HL-60/S4 treated with retinoic acid at 250 ng/mL for 4 days and 3 days (cell line): ENCODE data around the gene FBF1.

ENCODE experiments used
- in situ Hi-C: fragments of 300-500 bp; cut with MboI; formaldehyde crosslinking; loops from 2 replicates; pipeline ENCODE4 v1.7.0; 2022; ENCODE audit warnings: low sequenced_read_pairs

Gene FBF1

DNA sequence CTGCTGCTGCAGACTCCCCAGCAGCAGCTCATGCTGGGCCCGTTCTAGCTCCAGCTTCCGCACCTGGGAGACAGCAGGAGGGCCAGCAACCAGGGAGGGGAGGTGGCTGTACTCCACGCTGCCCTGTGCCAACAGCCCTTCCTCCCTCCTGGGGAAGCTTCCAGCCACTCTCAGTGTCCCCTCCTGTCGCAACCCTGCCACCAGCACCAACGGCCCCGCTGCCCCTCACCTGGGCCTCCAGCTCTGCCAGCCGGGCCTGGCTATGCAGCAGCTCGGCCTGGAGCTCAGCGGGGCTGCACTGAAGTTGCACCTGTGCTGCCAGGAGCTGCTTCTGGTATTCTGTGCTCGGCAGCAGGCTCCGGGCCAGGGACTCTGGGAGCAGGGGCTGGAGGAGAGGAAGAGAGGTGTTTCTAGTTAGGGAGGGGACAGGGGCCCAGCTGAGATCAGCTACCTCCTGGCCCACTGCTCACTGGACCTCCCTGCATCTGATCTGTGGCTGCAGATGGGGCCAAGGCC, 20.7 kb downstream of the FBF1 start:
- in situ Hi-C loops = loop anchor here (25.0 kb wide), 1 partner anchor 367 kb away; no protein-coding TSS in a partner anchor

DNA sequence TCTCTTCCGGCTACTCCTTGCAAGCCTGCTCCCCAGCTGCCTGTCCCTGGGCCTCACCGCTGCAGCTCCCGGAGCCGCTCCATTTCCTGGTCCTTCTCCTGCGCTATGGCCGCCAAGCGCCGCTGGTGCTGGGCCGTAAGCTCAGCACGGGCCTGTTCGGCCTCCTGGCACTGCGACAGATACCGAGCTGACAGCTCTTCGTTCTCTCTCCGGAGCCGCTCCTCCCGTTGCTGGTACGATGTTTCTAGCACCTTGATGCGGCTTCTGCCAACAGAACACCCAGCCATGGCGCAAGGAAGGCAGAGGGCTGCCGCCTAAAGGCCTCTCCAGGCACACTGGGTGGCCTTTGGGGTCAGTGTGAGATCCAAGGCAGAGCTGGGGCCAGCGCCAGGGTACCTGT, 21.2 kb downstream of the FBF1 start:
- in situ Hi-C loops = loop anchor here (5.0 to 25.0 kb wide), 2 partner anchors 88 to 368 kb away; no protein-coding TSS in a partner anchor

DNA sequence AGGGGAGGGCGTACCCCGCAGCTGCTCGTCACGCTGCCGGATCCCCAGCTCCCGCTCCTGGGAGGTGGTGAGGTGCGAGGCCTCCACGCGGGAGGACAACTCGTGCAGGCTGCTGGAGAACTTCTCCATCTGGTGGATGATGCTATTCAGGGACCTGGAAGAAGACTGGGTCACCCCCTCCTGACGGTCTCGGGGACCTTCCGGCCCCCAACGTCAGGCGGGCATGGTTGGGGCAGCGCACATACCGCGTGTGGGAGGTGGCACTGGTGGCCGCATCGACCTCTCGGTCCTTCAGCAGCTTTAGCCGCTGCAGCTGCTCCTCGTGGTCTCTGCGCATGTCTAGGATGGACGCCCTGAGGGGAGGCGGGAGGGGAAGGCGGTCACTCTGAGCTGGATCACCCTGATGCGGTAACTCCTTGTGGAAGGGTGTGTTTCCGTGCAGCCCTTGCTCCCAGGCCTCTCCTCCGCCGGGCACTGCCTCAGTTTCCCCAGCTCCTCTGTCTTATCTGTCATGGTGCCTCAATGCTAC, 22.9 kb downstream of the FBF1 start:
- in situ Hi-C loops = loop anchor here (5.0 to 25.0 kb wide), 2 partner anchors 89 to 369 kb away; no protein-coding TSS in a partner anchor

DNA sequence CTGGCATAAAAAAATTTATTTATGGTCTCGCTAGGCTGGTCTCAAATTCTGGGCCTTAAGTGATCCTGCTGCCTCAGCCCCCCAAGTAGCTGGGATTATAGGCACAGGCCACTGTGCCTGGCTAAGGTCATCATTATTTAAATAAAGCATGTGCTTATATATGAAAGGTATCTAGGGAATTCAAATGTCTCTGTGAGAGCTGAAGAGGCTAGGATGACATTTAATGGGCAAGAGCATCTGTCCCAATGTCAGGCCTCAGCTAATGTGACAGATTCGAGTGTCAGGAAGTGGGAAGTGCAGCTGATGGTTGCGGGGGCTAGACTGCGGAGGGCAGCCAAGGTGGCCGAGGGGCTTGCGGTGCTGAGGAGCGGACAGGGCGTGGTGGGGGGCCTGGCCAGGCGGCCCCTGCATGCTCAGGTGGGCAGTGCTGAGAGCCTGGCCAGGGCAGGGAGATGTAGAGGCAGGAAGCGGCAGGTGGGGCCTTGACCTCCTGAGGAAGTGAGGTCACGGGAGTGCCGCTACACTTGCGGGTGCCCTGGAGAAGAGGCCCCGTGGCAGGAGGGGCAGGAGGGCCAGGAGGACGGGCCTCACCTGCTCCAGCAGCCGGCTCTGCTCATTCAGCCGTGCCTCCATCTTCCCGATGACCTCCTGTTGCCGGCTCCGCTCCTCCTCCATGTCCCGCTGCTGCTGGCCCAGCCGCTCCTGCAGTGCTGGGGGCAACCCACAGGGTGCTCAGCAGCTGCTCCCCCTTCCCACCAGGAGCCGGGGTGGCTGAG, 23.5 kb downstream of the FBF1 start:
- in situ Hi-C loops = loop anchor here (5.0 to 25.0 kb wide), 2 partner anchors 90 to 370 kb away; no protein-coding TSS in a partner anchor

DNA sequence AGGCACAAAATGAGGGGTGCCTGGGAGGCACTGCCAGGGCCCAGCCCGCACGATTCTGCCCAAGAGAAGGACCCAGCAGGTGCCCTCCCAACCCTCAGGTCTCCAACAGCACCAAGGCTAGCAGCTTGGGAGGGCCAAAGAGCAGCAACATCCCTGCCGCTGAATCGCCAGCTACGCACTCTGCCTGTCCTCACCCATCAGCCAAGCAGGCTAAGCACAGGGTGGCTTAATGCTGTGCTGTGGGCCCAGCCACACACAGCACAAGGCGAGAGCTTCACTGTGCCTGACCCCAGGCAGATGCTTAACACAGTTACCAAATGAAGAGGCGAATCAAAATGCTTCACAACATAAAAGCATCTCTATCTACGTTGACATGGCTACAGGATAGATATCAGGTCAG, 25.6 kb downstream of the FBF1 start:
- in situ Hi-C loops = loop anchor here (5.0 to 25.0 kb wide), 2 partner anchors 92 to 372 kb away; no protein-coding TSS in a partner anchor

DNA sequence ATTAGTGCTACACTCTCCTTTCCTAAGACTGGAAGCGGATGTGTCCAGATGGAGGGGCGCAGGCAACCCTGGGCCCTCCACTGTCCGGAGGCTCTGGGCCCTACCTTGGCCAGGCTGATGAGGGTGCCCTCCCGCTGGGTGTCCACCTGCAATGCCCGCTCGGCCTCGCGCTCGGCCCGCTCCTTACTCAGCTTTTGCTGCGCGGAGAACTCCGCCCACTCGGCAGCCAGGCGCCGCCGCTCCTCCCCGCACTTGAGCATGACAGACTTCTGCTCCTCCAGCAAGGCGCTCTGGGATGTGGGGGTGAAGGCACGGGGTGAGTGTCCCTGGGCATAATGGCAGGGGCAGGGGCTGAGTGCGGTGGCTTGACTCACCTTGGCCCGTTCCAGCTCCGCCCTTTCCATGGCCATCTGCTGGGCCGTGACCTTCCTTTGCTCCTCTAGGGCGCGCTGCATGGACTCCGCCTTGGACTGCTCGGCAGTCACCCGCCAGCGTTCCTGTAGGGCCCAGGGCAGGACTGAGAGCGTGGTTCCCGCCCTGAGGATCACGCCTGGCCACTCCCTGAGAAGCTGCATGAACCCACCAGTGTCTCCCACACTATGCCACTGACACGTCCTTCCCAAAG, 26.1 kb downstream of the FBF1 start:
- in situ Hi-C loops = loop anchor here (5.0 to 25.0 kb wide), 2 partner anchors 93 to 373 kb away; no protein-coding TSS in a partner anchor

DNA sequence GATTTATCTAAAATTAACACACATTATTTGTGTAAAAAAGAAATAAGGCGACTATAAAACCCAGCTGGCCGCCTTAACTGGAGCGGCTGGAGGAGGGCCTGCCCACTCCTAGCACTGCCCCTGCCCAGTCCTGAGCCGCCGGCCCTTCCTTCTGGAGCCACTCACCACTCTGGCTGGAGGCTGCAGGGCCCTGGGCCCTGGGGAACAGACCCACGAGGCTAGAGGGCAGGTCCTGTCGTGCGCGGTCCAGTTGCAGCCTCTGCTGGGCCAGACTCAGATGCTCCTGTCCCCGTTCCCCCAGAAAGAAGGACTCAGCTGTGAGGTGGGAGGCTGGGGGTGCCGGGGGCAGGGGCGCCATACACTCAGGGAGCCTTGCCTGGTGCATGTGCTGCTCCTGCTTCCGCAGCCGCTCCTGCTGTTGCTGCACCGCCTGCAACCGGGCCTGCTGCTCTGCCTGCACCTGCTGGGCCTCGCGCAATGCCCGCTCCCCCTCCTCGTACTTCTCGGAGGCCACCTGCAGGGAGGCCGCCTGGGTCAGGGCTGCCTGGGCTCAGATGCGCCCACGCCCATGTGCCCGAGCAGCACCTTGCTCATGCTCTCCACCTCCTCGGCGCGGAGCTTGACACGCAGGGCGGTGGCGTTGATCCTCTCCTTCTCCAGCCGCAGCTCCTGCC, 27.2 kb downstream of the FBF1 start:
- in situ Hi-C loops = loop anchor here (25.0 kb wide), 1 partner anchor 374 kb away; no protein-coding TSS in a partner anchor

DNA sequence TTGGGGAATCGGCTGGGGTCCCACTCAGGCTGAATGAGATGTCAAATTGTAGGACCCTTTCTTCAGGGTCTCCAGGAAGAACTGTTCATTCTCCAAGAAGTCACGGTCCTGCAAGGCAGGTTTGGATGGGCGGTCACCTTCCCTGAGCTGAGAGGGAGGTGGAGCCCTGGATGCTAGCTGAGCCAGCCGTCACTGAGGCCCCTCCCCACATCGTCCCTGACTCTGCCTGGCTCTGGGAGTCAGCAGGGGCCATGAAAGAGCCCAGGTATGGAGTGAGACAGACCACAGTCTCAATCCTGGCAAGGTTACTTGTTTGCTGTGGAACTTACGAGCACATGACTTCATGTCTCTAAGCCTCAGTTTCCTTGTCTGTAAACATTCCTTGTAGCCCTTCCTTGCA, 30.1 kb downstream of the FBF1 start:
- in situ Hi-C loops = loop anchor here (25.0 kb wide), 1 partner anchor 377 kb away; no protein-coding TSS in a partner anchor

DNA sequence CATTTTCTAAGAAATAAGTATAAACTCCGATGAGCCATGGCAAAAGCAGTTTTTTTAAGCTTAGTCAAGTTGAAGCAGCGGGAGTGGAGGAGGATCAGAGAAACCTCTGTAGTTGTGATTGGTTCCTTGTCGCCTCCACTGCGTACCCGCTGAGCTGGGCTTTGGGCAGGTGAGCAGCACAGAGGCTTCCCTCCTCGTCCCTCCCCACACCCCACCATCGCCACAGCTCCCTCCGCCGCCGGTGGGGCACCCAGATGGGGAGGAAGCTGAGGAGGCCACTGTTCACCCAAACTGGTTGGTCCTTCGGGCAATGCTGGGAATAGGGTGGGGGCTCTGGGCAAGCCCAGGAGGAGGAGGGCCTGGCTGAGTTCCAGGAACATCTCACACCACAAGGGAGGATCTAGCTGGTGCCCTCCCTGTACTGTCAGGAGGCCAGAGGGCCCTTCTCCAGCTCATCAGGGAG, 31.0 kb downstream of the FBF1 start:
- in situ Hi-C loops = loop anchor here (25.0 kb wide), 1 partner anchor 377 kb away; no protein-coding TSS in a partner anchor

DNA sequence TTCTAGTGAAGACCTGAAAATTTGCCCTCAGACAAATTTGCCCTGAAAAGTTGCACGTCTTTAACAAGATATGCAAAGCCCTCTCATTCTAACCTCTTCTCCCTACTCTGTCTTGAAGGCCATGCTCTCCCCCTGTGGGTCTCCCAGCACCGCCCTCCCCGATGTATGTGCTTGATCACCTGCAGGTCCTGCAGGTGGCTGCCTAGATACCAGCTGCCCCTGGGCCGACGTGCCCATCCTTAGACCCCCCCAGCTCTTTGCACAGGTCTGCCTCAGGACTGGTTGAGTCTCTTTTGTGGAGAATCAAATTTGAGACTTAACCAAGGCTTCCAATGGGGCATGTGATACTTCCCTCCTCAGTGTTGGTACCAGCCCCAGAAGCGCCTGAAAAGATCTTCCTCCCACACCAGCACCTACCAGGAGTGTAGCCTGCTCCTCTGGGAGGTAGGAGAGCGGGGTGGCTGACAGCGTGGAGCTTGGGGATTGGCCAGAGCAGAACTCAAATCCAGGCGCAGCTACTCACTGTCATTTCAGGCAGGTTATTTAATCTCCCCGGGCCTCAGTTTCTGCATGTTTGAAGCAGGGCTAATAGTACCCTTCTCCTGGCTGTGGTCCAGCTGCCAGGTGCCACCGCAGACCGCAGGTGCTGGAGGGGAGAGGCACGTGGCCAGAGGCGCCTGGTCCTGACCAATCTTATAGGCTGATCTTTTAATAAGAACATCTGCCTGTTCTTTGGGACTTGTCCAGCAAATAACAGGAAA, 31.6 kb downstream of the FBF1 start:
- in situ Hi-C loops = loop anchor here (25.0 kb wide), 1 partner anchor 378 kb away; no protein-coding TSS in a partner anchor

DNA sequence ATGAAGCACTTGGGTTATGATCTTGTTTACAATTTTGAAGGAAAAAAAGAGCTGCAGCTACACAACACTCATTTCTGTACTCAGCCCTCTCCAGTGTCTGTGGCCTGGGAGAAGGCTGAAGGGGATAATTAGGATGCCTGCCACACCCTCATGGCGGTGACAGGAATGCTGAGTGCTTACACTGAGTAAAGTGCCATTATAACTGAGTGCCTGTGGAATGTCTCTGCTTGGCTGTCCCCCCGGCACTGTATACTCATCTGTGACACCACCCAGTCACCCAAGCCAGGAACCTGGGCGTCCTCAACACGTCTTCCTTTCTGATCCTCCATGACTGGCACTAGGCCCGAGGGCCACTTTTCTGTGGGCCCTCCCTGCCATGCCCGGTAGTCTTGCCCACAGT, 32.6 kb downstream of the FBF1 start:
- in situ Hi-C loops = loop anchor here (25.0 kb wide), 1 partner anchor 379 kb away; no protein-coding TSS in a partner anchor

DNA sequence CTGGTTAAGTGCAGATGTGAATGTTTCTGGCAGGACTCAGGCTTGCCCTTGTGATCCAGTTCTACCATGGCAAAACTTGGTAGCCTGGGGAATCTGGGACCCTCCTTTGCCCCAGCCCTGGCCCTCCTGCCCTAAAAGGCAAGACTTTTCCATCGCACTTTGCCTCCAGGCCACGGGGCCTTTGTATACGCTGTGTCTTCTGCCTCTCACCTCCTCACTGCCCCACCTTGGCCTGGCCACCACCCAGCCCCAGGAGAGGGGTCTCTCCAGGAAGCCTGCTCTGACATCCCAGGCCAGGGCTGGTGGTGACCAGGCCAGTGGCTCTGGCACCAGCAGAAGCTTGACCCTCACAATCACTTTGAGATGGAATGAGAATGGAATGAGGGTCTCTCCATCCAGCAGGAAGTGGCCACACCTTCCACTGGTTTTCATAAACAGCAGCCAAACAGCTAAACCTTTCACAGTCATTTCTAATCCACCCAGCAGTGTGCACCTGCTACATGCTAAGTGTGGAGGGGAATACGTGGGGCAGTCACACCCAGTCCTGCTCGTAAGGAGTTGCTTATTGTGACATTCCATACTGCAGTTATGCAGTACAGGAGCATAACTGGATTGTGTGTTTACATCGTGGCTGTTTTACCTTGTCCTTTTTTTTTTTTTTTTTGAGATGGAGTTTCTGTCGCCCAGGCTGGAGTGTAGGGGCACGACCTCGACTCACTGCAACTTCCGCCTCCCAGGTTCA, 34.5 kb downstream of the FBF1 start:
- in situ Hi-C loops = loop anchor here (25.0 kb wide), 1 partner anchor 381 kb away; no protein-coding TSS in a partner anchor

DNA sequence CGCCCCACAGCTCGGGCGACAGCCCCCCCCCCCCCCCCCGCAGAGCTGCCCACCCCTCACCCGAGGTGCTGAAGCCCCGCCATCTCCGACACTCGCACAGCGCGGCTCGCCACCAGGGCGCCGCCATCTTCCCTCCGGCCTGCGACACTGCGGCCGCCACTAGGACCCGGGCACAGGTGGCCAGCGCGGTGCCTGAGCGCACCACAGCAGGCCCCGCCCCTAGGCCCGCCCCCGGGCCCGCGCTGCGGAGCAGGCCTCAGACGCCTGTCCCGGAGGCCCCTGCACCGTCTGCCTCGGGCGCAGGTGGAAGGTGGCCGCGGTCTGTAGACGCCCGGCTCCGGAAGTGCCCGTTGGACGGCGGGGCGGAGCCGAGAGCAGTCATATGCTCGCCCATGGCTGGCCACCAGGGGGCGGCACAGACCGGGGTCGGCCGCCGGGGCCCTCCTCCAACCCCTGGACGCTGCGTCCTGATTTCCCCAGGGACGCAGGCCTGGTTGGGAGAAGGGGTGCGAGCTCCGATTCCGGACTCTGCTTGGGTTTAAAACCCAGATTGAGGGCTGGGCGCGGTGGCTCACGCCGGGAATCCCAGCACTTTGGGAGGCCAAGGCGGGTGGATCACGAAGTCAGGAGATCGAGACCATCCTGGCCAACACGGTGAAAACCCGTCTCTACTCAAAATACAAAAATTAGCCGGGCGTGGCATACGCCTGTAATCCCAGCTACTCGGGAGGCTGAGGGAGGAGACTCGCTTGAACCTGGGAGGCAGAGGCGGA, 35.9 kb downstream of the FBF1 start, which contains the start of gene MRPL38:
TSS of gene MRPL38 (minus strand) at position 136 of the 773 bp plus-strand sequence. CDS start at position 127, 9 bp downstream.
- in situ Hi-C loops = loop anchor here (25.0 kb wide), 1 partner anchor 382 kb away; no protein-coding TSS in a partner anchor

DNA sequence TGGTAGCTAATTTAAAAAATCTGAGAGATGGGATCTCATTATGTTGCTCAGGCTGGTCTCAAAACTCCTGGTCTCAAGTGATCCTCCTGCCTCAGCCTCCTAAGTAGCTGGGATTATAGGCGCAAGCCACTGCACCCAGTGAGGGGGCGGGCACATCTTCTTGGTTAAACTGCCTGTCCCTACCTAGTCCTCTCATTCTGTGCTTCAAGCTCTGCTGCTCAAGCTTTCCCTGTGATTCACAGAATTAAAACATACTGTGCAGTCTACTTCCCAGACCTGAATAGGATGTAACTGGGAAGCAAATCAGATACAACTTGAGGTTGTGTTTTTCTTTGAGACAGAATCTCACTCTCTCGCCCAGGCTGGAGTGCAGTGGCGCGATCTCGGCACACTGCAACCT, 38.4 kb downstream of the FBF1 start:
- in situ Hi-C loops = loop anchor here (25.0 kb wide), 1 partner anchor 385 kb away; no protein-coding TSS in a partner anchor

DNA sequence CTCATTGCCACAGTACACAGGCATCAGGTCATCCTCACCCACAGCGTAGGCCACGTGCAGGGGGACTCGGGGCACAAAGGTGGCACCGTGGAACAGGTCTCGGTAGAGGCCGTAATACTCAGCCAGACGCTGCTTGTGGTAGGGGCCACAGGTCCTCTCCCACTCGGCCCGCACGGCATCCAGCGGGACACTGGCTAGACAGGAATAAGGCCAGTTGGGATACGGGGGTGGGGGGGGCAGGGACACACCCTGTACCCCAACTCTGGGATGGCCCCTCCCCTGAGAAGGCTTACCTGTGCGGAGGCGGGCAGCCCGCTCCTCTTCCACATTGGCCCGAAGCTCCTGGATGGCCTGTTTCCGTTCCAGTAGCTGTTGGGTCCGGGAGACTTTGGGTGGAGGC, 39.1 kb downstream of the FBF1 start:
- in situ Hi-C loops = loop anchor here (25.0 kb wide), 1 partner anchor 386 kb away; no protein-coding TSS in a partner anchor

DNA sequence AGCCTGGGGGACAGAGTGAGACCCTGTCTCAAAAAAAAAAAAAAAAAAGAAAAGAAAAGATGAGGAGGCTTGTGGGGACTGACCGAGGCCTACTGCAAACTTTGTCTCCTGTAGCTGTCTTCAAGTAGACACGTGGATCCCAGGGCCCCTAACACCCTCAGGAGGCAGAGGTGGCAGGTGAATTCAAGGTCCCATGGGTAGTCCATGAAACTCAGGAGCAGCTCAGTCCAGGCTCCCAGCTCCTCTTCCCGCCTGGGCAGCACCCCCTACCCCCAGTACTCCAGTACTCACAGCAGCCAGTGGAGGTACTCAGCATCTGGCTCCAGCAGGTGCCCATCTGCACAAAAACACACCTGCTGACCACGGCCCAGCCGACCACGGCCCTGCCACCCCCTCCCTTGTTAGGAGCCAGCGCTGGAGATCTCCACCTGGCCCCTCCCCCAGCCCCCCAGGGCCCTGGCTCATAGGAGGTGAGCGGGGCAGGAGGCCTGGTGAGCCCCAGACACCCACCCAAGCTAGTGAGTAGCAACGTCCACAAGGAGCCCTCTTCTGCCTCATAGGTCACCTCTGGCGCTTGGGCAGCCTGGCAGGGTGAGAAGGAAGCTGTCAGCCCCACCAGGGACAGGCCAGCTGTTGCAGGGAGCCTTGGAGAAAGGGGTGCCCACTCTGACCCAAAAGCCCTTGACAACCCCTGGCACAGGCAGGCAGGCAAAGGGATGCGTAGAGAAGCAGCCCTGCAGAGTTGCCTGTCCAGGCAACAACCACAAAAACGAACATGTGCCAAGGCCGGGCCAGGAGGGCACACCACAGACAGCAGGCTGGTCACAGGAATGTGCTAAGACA, 39.9 kb downstream of the FBF1 start:
- in situ Hi-C loops = loop anchor here (25.0 kb wide), 1 partner anchor 386 kb away; no protein-coding TSS in a partner anchor
